Measurements from ENCODE around the gene APIP.

The APIP gene

GRCh38 chr11:34911676-34912075, 4.5 kb downstream of the APIP start:
- no peaks in the 10 kb centered on the region; the same call in 1 of the 2 replicates for H3K9me3 ChIP-seq (ENCODE audit: insufficient read depth, low read length)
- H3K27me3 ChIP-seq (ENCODE audit: low read length), result no peaks in the 10 kb centered on the region
- no peaks in the 10 kb centered on the region for H3K9me2 ChIP-seq (replicated peaks; ENCODE audit: insufficient read depth, low read length)
- no peak overlapping the region for H3K9ac ChIP-seq (ENCODE audit: low read length)
- H3K79me2 ChIP-seq (ENCODE audit: insufficient read depth, low read length), result peaks cover 61% of the 10 kb centered on the region
- no peak overlapping the region for H3K27ac ChIP-seq (ENCODE audit: low read depth, low read length)
- no peak overlapping the region for H3K4me3 ChIP-seq (ENCODE audit: insufficient read depth, low read length, poor library complexity, severe bottlenecking)
- H3F3A ChIP-seq (ENCODE audit: insufficient read depth), result no peaks in the 10 kb centered on the region
- no peak overlapping the region for H3K4me2 ChIP-seq (ENCODE audit: low read depth, low read length, poor library complexity, severe bottlenecking)
- peaks cover 7% of the 10 kb centered on the region; the same call in 1 of the 2 replicates for H3K36me3 ChIP-seq (ENCODE audit: low read length)
- H4K20me1 ChIP-seq (ENCODE audit: low read depth, low read length), result 0 out of 2 replicates have a peak, but pooled peaks cover 6% of the 10 kb centered on the region
- no peak overlapping the region for H2AFZ ChIP-seq (ENCODE audit: low read depth, low read length, severe bottlenecking)
- TF ChIP-seq, protein P1, sequence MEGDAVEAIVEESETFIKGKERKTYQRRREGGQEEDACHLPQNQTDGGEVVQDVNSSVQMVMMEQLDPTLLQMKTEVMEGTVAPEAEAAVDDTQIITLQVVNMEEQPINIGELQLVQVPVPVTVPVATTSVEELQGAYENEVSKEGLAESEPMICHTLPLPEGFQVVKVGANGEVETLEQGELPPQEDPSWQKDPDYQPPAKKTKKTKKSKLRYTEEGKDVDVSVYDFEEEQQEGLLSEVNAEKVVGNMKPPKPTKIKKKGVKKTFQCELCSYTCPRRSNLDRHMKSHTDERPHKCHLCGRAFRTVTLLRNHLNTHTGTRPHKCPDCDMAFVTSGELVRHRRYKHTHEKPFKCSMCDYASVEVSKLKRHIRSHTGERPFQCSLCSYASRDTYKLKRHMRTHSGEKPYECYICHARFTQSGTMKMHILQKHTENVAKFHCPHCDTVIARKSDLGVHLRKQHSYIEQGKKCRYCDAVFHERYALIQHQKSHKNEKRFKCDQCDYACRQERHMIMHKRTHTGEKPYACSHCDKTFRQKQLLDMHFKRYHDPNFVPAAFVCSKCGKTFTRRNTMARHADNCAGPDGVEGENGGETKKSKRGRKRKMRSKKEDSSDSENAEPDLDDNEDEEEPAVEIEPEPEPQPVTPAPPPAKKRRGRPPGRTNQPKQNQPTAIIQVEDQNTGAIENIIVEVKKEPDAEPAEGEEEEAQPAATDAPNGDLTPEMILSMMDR (IDR thresholded peaks at IDR 0.05; ENCODE audit: insufficient read depth, low read length, poor library complexity, severe bottlenecking), result no peak
- no peak for TF ChIP-seq EZH2phosphoT487 (conservative IDR thresholded peaks at IDR 0.05; ENCODE audit: low read length)

DNA sequence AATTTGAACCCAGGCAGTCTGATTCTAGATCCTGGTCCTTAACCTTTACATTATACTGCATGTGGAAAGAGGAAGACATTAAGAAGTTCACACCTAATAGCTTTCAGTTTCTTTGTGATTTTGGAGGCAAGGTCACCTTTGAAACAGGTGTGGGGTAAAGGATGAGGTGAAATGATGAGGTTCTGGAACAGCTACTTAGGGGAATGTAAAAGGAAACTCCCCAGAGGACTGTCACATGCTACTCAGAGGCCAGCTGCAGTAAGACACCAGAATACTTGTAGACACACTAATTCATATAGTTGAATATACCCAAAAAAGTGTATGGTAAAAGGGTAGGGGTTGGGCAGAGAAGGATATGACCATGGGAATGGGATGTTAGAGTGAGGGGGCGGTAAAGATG, 5.4 kb downstream of the APIP start:
- H3K9me3 ChIP-seq (ENCODE audit: insufficient read depth, low read length), result no peaks in the 10 kb centered on the region; the same call in 1 of the 2 replicates
- peaks cover 68% of the 10 kb centered on the region for H3K79me2 ChIP-seq (ENCODE audit: insufficient read depth, low read length)
- no peak overlapping the region for H3K4me2 ChIP-seq (ENCODE audit: low read depth, low read length, poor library complexity, severe bottlenecking)
- no peaks in the 10 kb centered on the region for H3K27me3 ChIP-seq (ENCODE audit: low read length)
- 0 out of 2 replicates have a peak, but pooled peaks cover 6% of the 10 kb centered on the region for H4K20me1 ChIP-seq (ENCODE audit: low read depth, low read length)
- H3K36me3 ChIP-seq (ENCODE audit: low read length), result peaks cover 7% of the 10 kb centered on the region; the same call in 1 of the 2 replicates
- no peak overlapping the region for H3K9ac ChIP-seq (ENCODE audit: low read length)
- H3K9me2 ChIP-seq (replicated peaks; ENCODE audit: insufficient read depth, low read length), result no peaks in the 10 kb centered on the region
- no peak overlapping the region for H2AFZ ChIP-seq (ENCODE audit: low read depth, low read length, severe bottlenecking)
- H3F3A ChIP-seq (ENCODE audit: insufficient read depth), result no peaks in the 10 kb centered on the region
- no peak overlapping the region for H3K4me3 ChIP-seq (ENCODE audit: insufficient read depth, low read length, poor library complexity, severe bottlenecking)
- H3K27ac ChIP-seq (ENCODE audit: low read depth, low read length), result no peak overlapping the region
- no peak for TF ChIP-seq EZH2phosphoT487 (conservative IDR thresholded peaks at IDR 0.05; ENCODE audit: low read length)
- TF ChIP-seq, protein P1 (IDR thresholded peaks at IDR 0.05; ENCODE audit: insufficient read depth, low read length, poor library complexity, severe bottlenecking), result no peak

GRCh38 chr11:34909955-34910354, 6.2 kb downstream of the APIP start:
- no peak overlapping the region for H3K9ac ChIP-seq (ENCODE audit: low read length)
- H3K36me3 ChIP-seq (ENCODE audit: low read length), result peaks cover 7% of the 10 kb centered on the region; the same call in 1 of the 2 replicates
- no peaks in the 10 kb centered on the region for H3K27me3 ChIP-seq (ENCODE audit: low read length)
- H3K9me3 ChIP-seq (ENCODE audit: insufficient read depth, low read length), result no peaks in the 10 kb centered on the region; the same call in 1 of the 2 replicates
- H3K9me2 ChIP-seq (replicated peaks; ENCODE audit: insufficient read depth, low read length), result no peaks in the 10 kb centered on the region
- TF ChIP-seq, protein P1 (IDR thresholded peaks at IDR 0.05; ENCODE audit: insufficient read depth, low read length, poor library complexity, severe bottlenecking), result no peak
- H2AFZ ChIP-seq (ENCODE audit: low read depth, low read length, severe bottlenecking), result no peak overlapping the region
- no peaks in the 10 kb centered on the region for H3F3A ChIP-seq (ENCODE audit: insufficient read depth)
- no peak overlapping the region for H3K4me3 ChIP-seq (ENCODE audit: insufficient read depth, low read length, poor library complexity, severe bottlenecking)
- peaks cover 64% of the 10 kb centered on the region for H3K79me2 ChIP-seq (ENCODE audit: insufficient read depth, low read length)
- H4K20me1 ChIP-seq (ENCODE audit: low read depth, low read length), result 0 out of 2 replicates have a peak, but pooled peaks cover 6% of the 10 kb centered on the region
- no peak overlapping the region for H3K27ac ChIP-seq (ENCODE audit: low read depth, low read length)
- H3K4me2 ChIP-seq (ENCODE audit: low read depth, low read length, poor library complexity, severe bottlenecking), result no peak overlapping the region

All from SU-DHL-6 (cell line).